ENCODE results near the gene INO80D. TPM values are rescaled to one million over a fixed set of nuclear protein-coding genes. Genes with fewer than 3 reads are reported as not detected.
"Not testable (repeated sequence)": the region's sequence is repeated elsewhere in the genome, so short reads cannot be mapped to it uniquely, and the experiment has no call there.

INO80D gene
- total RNA-seq, 2 donors from 2014 or later, result 27.6 to 35.2 TPM

- no peak overlapping the region for H3K27ac Mint-ChIP-seq
- Histone ChIP-seq H3K36me3 (ENCODE audit: control insufficient read depth, insufficient read depth, low read length) (peaks cover 8% of the 10 kb centered on the region), H3K4me1 (ENCODE audit: control insufficient read depth, insufficient read depth, low read length) (no peaks in the 10 kb centered on the region), H3K4me3 (ENCODE audit: low read length) (no peak overlapping the region), H3K27ac (ENCODE audit: low read depth, low read length) (no peak overlapping the region), H3K9me3 (ENCODE audit: control insufficient read depth, low read length) (no peaks in the 10 kb centered on the region), H3K9ac (ENCODE audit: extremely low read depth, low read length, poor library complexity, severe bottlenecking) (no peak overlapping the region), H3K27me3 (ENCODE audit: control insufficient read depth, insufficient read depth, low read length, poor library complexity, severe bottlenecking) (no peaks in the 10 kb centered on the region)
- no peaks in the 10 kb centered on the region for H3K9me3 Mint-ChIP-seq
- H3K4me3 Mint-ChIP-seq, result no peak overlapping the region
- TF ChIP-seq CTCF (conservative IDR thresholded peaks at IDR 0.05), result no peak
- H3K4me1 Mint-ChIP-seq, result peaks cover 8% of the 10 kb centered on the region
- H3K27me3 Mint-ChIP-seq (ENCODE audit: insufficient read depth), result no peaks in the 10 kb centered on the region
- 91 to 98% methylated on average over 4 to 6 of the region's 6 CpGs for WGBS, 2 experiments (ENCODE audit: insufficient coverage in 1 of 2, insufficient read length in 1 of 2)
- DNase-seq, result no peak
- H3K36me3 Mint-ChIP-seq (ENCODE audit: low read depth), result peaks cover 14% of the 10 kb centered on the region
These were observed 97.7 kb downstream of the INO80D start for GRCh38 chr2:205988274-205988673.

GRCh38 chr2:205986334-205986733 lies 99.6 kb downstream of the INO80D start:
- not testable (repeated sequence) for H3K4me3 Mint-ChIP-seq; DNase-seq; H3K27me3 ChIP-seq (ENCODE audit: control insufficient read depth, insufficient read depth, low read length, poor library complexity, severe bottlenecking); H3K27ac ChIP-seq (ENCODE audit: low read depth, low read length); H3K36me3 Mint-ChIP-seq (ENCODE audit: low read depth); H3K9me3 Mint-ChIP-seq; H3K4me1 ChIP-seq (ENCODE audit: control insufficient read depth, insufficient read depth, low read length); H3K4me1 Mint-ChIP-seq; H3K4me3 ChIP-seq (ENCODE audit: low read length); H3K27me3 Mint-ChIP-seq (ENCODE audit: insufficient read depth); H3K9me3 ChIP-seq (ENCODE audit: control insufficient read depth, low read length); H3K36me3 ChIP-seq (ENCODE audit: control insufficient read depth, insufficient read depth, low read length); H3K9ac ChIP-seq (ENCODE audit: extremely low read depth, low read length, poor library complexity, severe bottlenecking); H3K27ac Mint-ChIP-seq
- WGBS, 2 experiments (ENCODE audit: insufficient coverage in 1 of 2, insufficient read length in 1 of 2), result 85 to 91% methylated on average over 4 to 9 of the region's 9 CpGs

GRCh38 chr2:205984381-205984780 lies 101.6 kb downstream of the INO80D start:
- no peak for DNase-seq
- no peak overlapping the region for H3K27ac Mint-ChIP-seq
- no peak overlapping the region for H3K4me3 ChIP-seq (ENCODE audit: low read length)

More at GRCh38 chr2:205984381-205984780, 101.6 kb downstream of the INO80D start:
- H3K9me3 ChIP-seq (ENCODE audit: control insufficient read depth, low read length), result no peaks in the 10 kb centered on the region
- peaks cover 3% of the 10 kb centered on the region for H3K36me3 ChIP-seq (ENCODE audit: control insufficient read depth, insufficient read depth, low read length)
- WGBS, 2 experiments (ENCODE audit: insufficient coverage in 1 of 2, insufficient read length in 1 of 2), result 91 to 95% methylated on average over 6 of the region's 6 CpGs
- H3K27me3 ChIP-seq (ENCODE audit: control insufficient read depth, insufficient read depth, low read length, poor library complexity, severe bottlenecking), result no peaks in the 10 kb centered on the region
- no peaks in the 10 kb centered on the region for H3K9me3 Mint-ChIP-seq
- H3K4me3 Mint-ChIP-seq, result no peak overlapping the region
- TF ChIP-seq CTCF (conservative IDR thresholded peaks at IDR 0.05), result no peak
- H3K27ac ChIP-seq (ENCODE audit: low read depth, low read length), result no peak overlapping the region
- H3K9ac ChIP-seq (ENCODE audit: extremely low read depth, low read length, poor library complexity, severe bottlenecking), result no peak overlapping the region
- H3K27me3 Mint-ChIP-seq (ENCODE audit: insufficient read depth), result no peaks in the 10 kb centered on the region
- H3K4me1 Mint-ChIP-seq, result peaks cover 8% of the 10 kb centered on the region
- peaks cover 1% of the 10 kb centered on the region for H3K36me3 Mint-ChIP-seq (ENCODE audit: low read depth)
- no peaks in the 10 kb centered on the region for H3K4me1 ChIP-seq (ENCODE audit: control insufficient read depth, insufficient read depth, low read length)
